ENCODE data around the gene CDKN1C. TPM values are rescaled to one million over a fixed set of nuclear protein-coding genes. Genes with fewer than 3 reads are reported as not detected.
A peak's percentile ranks its signal among the peaks of the same experiment; 100 is the strongest.

The CDKN1C gene
- total RNA-seq, 1 donor from 2014 or later: 47.8 TPM

GRCh38 chr11:2870460-2870859, 15.1 kb downstream of the CDKN1C start:
- Histone ChIP-seq H3F3A (ENCODE audit: low read depth) (peaks cover 49% of the 10 kb centered on the region), H3K4me2 (no peak overlapping the region), H3K27me3 (peaks cover 41% of the 10 kb centered on the region), H3K27ac (no peak overlapping the region), H3K79me2 (ENCODE audit: low read depth) (no peaks in the 10 kb centered on the region), H3K4me3 (no peak overlapping the region), H3K9ac (no peak overlapping the region), H3K4me1 (peaks cover 39% of the 10 kb centered on the region), H2AFZ (replicated peaks) (no peak overlapping the region), H3K9me3 (ENCODE audit: low read depth) (no peaks in the 10 kb centered on the region), H3K36me3 (no peaks in the 10 kb centered on the region), H4K20me1 (ENCODE audit: low read depth) (no peaks in the 10 kb centered on the region)
- Mint-ChIP-seq H3K27me3 (ENCODE audit: insufficient read depth, low read depth) (peaks cover 29% of the 10 kb centered on the region), H3K4me1 (peaks cover 38% of the 10 kb centered on the region), H3K36me3 (no peaks in the 10 kb centered on the region), H3K9me3 (peaks cover 8% of the 10 kb centered on the region), H3K27ac (no peak overlapping the region), H3K4me3 (no peak overlapping the region)
- TF ChIP-seq, protein P1, sequence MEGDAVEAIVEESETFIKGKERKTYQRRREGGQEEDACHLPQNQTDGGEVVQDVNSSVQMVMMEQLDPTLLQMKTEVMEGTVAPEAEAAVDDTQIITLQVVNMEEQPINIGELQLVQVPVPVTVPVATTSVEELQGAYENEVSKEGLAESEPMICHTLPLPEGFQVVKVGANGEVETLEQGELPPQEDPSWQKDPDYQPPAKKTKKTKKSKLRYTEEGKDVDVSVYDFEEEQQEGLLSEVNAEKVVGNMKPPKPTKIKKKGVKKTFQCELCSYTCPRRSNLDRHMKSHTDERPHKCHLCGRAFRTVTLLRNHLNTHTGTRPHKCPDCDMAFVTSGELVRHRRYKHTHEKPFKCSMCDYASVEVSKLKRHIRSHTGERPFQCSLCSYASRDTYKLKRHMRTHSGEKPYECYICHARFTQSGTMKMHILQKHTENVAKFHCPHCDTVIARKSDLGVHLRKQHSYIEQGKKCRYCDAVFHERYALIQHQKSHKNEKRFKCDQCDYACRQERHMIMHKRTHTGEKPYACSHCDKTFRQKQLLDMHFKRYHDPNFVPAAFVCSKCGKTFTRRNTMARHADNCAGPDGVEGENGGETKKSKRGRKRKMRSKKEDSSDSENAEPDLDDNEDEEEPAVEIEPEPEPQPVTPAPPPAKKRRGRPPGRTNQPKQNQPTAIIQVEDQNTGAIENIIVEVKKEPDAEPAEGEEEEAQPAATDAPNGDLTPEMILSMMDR (IDR thresholded peaks at IDR 0.05): peak; percentile 19
- no peak for TF ChIP-seq EZH2 (IDR thresholded peaks at IDR 0.05)
- no peak for DNase-seq (ENCODE audit: low spot score)

GRCh38 chr11:2869561-2870427, 15.8 kb downstream of the CDKN1C start:
- TF ChIP-seq EZH2phosphoT487 (IDR thresholded peaks at IDR 0.05) (peak; percentile 22), EZH2 (IDR thresholded peaks at IDR 0.05) (peak; percentile 53)
- TF ChIP-seq, protein P1 (IDR thresholded peaks at IDR 0.05): no peak
- Histone ChIP-seq H3K27me3 (peaks cover 45% of the 10 kb centered on the region), H3K9ac (no peak overlapping the region), H3K27ac (no peak overlapping the region), H3K79me2 (ENCODE audit: low read depth) (no peaks in the 10 kb centered on the region), H3F3A (ENCODE audit: low read depth) (peaks cover 49% of the 10 kb centered on the region), H3K4me2 (peak overlapping the region; percentile 55), H3K4me3 (no peak overlapping the region), H3K4me1 (peaks cover 39% of the 10 kb centered on the region), H3K36me3 (no peaks in the 10 kb centered on the region), H4K20me1 (ENCODE audit: low read depth) (no peaks in the 10 kb centered on the region), H2AFZ (replicated peaks) (peak overlapping the region; percentile 38), H3K9me3 (ENCODE audit: low read depth) (no peaks in the 10 kb centered on the region)
- H3K4me3 Mint-ChIP-seq: peak overlapping the region; percentile 73
- H3K36me3 Mint-ChIP-seq: no peaks in the 10 kb centered on the region
- H3K27me3 Mint-ChIP-seq (ENCODE audit: insufficient read depth, low read depth): peaks cover 31% of the 10 kb centered on the region
- peaks cover 40% of the 10 kb centered on the region for H3K4me1 Mint-ChIP-seq
- DNase-seq (ENCODE audit: low spot score): peak; percentile 93
- H3K9me3 Mint-ChIP-seq: peaks cover 8% of the 10 kb centered on the region
- no peak overlapping the region for H3K27ac Mint-ChIP-seq

DNA sequence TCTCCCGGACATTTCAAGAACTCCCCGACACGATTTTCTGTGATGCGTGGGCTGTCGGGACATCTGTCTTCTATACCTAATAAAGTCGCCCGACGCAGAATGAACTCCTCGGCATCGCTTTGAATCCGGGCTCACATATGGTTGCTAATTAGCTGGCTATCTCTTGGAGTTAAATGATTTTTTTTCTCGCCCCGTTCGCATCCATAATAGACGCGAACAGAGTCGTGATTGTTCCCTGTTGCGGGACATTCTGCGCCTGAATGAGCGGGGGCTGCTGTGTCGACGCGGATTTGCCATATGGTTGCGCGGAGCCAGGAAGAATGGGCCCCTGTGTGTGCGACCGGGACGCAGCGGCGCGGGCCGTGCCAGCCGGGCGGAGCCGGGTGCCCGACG, 16.4 kb downstream of the CDKN1C start:
- TF ChIP-seq EZH2phosphoT487 (IDR thresholded peaks at IDR 0.05): no peak
- TF ChIP-seq EZH2 (IDR thresholded peaks at IDR 0.05): peak; percentile 73
- TF ChIP-seq, protein P1 (IDR thresholded peaks at IDR 0.05): no peak
- Mint-ChIP-seq H3K9me3 (peaks cover 3% of the 10 kb centered on the region), H3K4me1 (peaks cover 44% of the 10 kb centered on the region), H3K4me3 (peak overlapping the region; percentile 77), H3K27ac (peak overlapping the region; percentile 87), H3K36me3 (no peaks in the 10 kb centered on the region), H3K27me3 (ENCODE audit: insufficient read depth, low read depth) (peaks cover 32% of the 10 kb centered on the region)
- H4K20me1 ChIP-seq (ENCODE audit: low read depth): no peaks in the 10 kb centered on the region
- peaks cover 39% of the 10 kb centered on the region for H3K4me1 ChIP-seq
- no peak overlapping the region for H2AFZ ChIP-seq (replicated peaks)
- peaks cover 49% of the 10 kb centered on the region for H3F3A ChIP-seq (ENCODE audit: low read depth)
- H3K9ac ChIP-seq: no peak overlapping the region
- H3K4me3 ChIP-seq: peak overlapping the region; percentile 42
- DNase-seq (ENCODE audit: low spot score): peak; percentile 62
- H3K27me3 ChIP-seq: peaks cover 51% of the 10 kb centered on the region
- no peaks in the 10 kb centered on the region for H3K36me3 ChIP-seq
- no peaks in the 10 kb centered on the region for H3K79me2 ChIP-seq (ENCODE audit: low read depth)
- no peaks in the 10 kb centered on the region for H3K9me3 ChIP-seq (ENCODE audit: low read depth)
- peak overlapping the region; percentile 92 for H3K4me2 ChIP-seq
- H3K27ac ChIP-seq: no peak overlapping the region

All from neural progenitor cell (in vitro differentiated cells).